Stimulated activated CD4-positive, alpha-beta T cell treated with anti-CD3 and anti-CD28 coated beads, Interleukin-12 subunit alpha, Interleukin-12 subunit beta, amount 100 ng/mL, for 24 hours (primary cell): Measurements from ENCODE around the gene TAGLN.

Source experiments
- DNase-seq, 2 experiments: peaks; one replicate each; pipeline ENCODE4 v3.0.0-alpha.2; 2020; ENCODE audit warnings: low read depth in 2 of 2

Gene TAGLN

GRCh38 chr11:117214404-117215110, 15.4 kb downstream of the TAGLN start:
- no peak for DNase-seq

GRCh38 chr11:117217141-117218084, 18.2 kb downstream of the TAGLN start:
- DNase-seq, result no peak

GRCh38 chr11:117218133-117218915, 19.2 kb downstream of the TAGLN start:
- no peak for DNase-seq

- no peak for DNase-seq
Observed at GRCh38 chr11:117219001-117219400, 19.8 kb downstream of the TAGLN start.

- no peak for DNase-seq
Observed at GRCh38 chr11:117219455-117219854, 20.3 kb downstream of the TAGLN start.

GRCh38 chr11:117219995-117220394, 20.8 kb downstream of the TAGLN start:
- no peak for DNase-seq

- no peak for DNase-seq
Observed at GRCh38 chr11:117220568-117220967, 21.4 kb downstream of the TAGLN start.

- DNase-seq, result no peak
Observed at GRCh38 chr11:117220999-117221774, 22.0 kb downstream of the TAGLN start.

- no peak for DNase-seq
Observed at GRCh38 chr11:117221775-117222517, 22.8 kb downstream of the TAGLN start.

- DNase-seq, result no peak
Observed at GRCh38 chr11:117222991-117223740, 24.0 kb downstream of the TAGLN start.

GRCh38 chr11:117223741-117224689, 24.8 kb downstream of the TAGLN start:
- no peak for DNase-seq

- no peak for DNase-seq
Observed at GRCh38 chr11:117225553-117226170, 26.5 kb downstream of the TAGLN start.

GRCh38 chr11:117226388-117227385, 27.5 kb downstream of the TAGLN start:
- no peak for DNase-seq

- DNase-seq, result no peak
Observed at GRCh38 chr11:117228091-117228490, 28.9 kb downstream of the TAGLN start.

- no peak for DNase-seq
Observed at GRCh38 chr11:117229411-117229810, 30.2 kb downstream of the TAGLN start.

- DNase-seq, result no peak
Observed at GRCh38 chr11:117229931-117230285, 30.7 kb downstream of the TAGLN start.
